Nephron (organoid): ENCODE data around the gene DCST1.

Source experiments
- H3K27ac Mint-ChIP-seq, 3 experiments: 2 replicates each; pipeline ENCODE4 v1.8.0; 2020; ENCODE audit warnings: mixed read lengths in 3 of 3, mild to moderate bottlenecking in 2 of 3, moderate library complexity in 1 of 3
- H3K27me3 Mint-ChIP-seq: 2 replicates; pipeline ENCODE4 v1.8.0; 2021; ENCODE audit warnings: low read depth, mild to moderate bottlenecking, moderate library complexity, mixed read lengths
- H3K36me3 Mint-ChIP-seq: 2 replicates; pipeline ENCODE4 v1.8.0; 2020; ENCODE audit warnings: low read depth, mixed read lengths
- H3K4me1 Mint-ChIP-seq: 2 replicates; pipeline ENCODE4 v1.8.0; 2020; ENCODE audit warnings: mixed read lengths
- H3K4me3 Mint-ChIP-seq, 3 experiments: 2 replicates each; pipeline ENCODE4 v1.8.0; 2020; ENCODE audit warnings: mild to moderate bottlenecking in 3 of 3, mixed read lengths in 3 of 3, moderate library complexity in 2 of 3
- H3K9me3 Mint-ChIP-seq: 2 replicates; pipeline ENCODE4 v1.8.0; 2020; ENCODE audit warnings: mixed read lengths
- CTCF ChIP-seq, 3 experiments: fragments of 200-600 bp; sonication (generic); IDR thresholded peaks; one replicate each; pipeline ENCODE4 v1.5.0; 2021; ENCODE audit warnings: antibody characterized with exemption in 3 of 3; ENCODE audit not compliant: unreplicated experiment in 3 of 3

Gene DCST1

DNA sequence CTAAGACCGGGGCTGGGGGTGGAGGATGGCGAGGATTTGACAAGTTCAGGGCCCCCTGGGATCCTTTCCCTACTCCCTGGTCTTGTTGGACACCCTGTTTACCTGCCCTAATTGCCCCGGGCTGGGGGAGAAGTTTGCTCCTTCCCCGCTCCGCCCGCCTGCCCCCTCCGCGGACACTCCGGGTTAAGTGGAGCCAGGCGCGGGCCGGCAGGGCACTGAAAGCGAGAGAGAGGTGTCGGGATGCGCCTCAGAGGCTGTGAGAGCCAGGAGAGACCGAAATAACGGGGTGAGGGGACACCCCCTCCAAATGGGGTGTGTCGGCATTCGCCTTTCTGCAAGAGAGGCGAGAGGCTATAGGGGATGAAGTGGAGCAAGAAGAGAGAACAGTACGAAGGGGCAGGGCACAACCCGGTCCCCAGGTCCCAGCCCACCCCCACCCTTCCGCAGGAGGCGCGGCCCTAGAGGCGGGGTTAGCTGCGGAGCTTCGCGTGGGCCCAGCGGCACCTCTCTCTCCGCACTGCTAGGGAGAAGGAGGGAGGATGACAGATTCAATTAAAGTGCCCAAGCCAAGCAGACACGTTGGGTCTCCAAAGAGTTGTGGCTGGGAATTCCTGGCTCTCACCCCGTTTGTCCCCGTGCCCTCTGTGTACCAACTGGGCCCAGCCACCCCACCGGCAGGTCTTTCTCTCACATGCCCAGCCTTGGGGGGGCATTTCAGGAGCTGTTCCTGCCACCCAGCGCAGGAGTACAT lies 48.9 kb downstream of the DCST1 start:
- H3K9me3 Mint-ChIP-seq = no peaks in the 10 kb centered on the region
- no peak for TF ChIP-seq CTCF (IDR thresholded peaks at IDR 0.05; ENCODE audit: unreplicated experiment in 3 of 3)
- peaks cover 3% of the 10 kb centered on the region for H3K36me3 Mint-ChIP-seq
- H3K4me1 Mint-ChIP-seq = peaks cover 38% of the 10 kb centered on the region
- peak overlapping the region; percentile 40 to 74 (median 72) for H3K4me3 Mint-ChIP-seq
- H3K27ac Mint-ChIP-seq = no peak overlapping the region
- H3K27me3 Mint-ChIP-seq = peaks cover 61% of the 10 kb centered on the region

- H3K4me1 Mint-ChIP-seq = peaks cover 43% of the 10 kb centered on the region
- H3K4me3 Mint-ChIP-seq = peak overlapping the region; percentile 40 to 74 (median 49)
- no peak for TF ChIP-seq CTCF (IDR thresholded peaks at IDR 0.05; ENCODE audit: unreplicated experiment in 3 of 3)
- peaks cover 7% of the 10 kb centered on the region for H3K36me3 Mint-ChIP-seq
- no peaks in the 10 kb centered on the region for H3K9me3 Mint-ChIP-seq
- H3K27me3 Mint-ChIP-seq = peaks cover 55% of the 10 kb centered on the region
- no peak overlapping the region for H3K27ac Mint-ChIP-seq
Observed at GRCh38 chr1:155083052-155083541, 49.5 kb downstream of the DCST1 start.

- no peak for TF ChIP-seq CTCF (IDR thresholded peaks at IDR 0.05; ENCODE audit: unreplicated experiment in 3 of 3)
- H3K4me1 Mint-ChIP-seq = peaks cover 43% of the 10 kb centered on the region
- H3K4me3 Mint-ChIP-seq = peak overlapping the region; percentile 88 to 95 (median 90)
- H3K9me3 Mint-ChIP-seq = no peaks in the 10 kb centered on the region
- H3K27me3 Mint-ChIP-seq = peaks cover 49% of the 10 kb centered on the region
- peak overlapping the region; percentile 50 to 94 (median 86) for H3K27ac Mint-ChIP-seq
- H3K36me3 Mint-ChIP-seq = peaks cover 7% of the 10 kb centered on the region
Observed at GRCh38 chr1:155083865-155084721, 50.5 kb downstream of the DCST1 start.

- peaks cover 37% of the 10 kb centered on the region for H3K4me1 Mint-ChIP-seq
- H3K36me3 Mint-ChIP-seq = peaks cover 7% of the 10 kb centered on the region
- no peaks in the 10 kb centered on the region for H3K9me3 Mint-ChIP-seq
- peak; percentile 92 to 97 (median 94) for TF ChIP-seq CTCF (IDR thresholded peaks at IDR 0.05; ENCODE audit: unreplicated experiment in 3 of 3)
- H3K27me3 Mint-ChIP-seq = peaks cover 40% of the 10 kb centered on the region
- H3K4me3 Mint-ChIP-seq = peak overlapping the region; percentile 88 to 95 (median 90)
- H3K27ac Mint-ChIP-seq = peak overlapping the region; percentile 50 to 94 (median 86)
Observed at GRCh38 chr1:155084722-155085503, 51.3 kb downstream of the DCST1 start.

- peaks cover 39% of the 10 kb centered on the region for H3K27me3 Mint-ChIP-seq
- no peak for TF ChIP-seq CTCF (IDR thresholded peaks at IDR 0.05; ENCODE audit: unreplicated experiment in 3 of 3)
- peak overlapping the region; percentile 50 to 94 (median 86) for H3K27ac Mint-ChIP-seq
- peaks cover 7% of the 10 kb centered on the region for H3K36me3 Mint-ChIP-seq
- H3K4me1 Mint-ChIP-seq = peaks cover 37% of the 10 kb centered on the region
- H3K4me3 Mint-ChIP-seq = peak overlapping the region; percentile 88 to 95 (median 90)
- no peaks in the 10 kb centered on the region for H3K9me3 Mint-ChIP-seq
Observed at GRCh38 chr1:155085504-155086127, 52.0 kb downstream of the DCST1 start.
